Measurements from ENCODE around the gene NACA2.

Gene NACA2

DNA sequence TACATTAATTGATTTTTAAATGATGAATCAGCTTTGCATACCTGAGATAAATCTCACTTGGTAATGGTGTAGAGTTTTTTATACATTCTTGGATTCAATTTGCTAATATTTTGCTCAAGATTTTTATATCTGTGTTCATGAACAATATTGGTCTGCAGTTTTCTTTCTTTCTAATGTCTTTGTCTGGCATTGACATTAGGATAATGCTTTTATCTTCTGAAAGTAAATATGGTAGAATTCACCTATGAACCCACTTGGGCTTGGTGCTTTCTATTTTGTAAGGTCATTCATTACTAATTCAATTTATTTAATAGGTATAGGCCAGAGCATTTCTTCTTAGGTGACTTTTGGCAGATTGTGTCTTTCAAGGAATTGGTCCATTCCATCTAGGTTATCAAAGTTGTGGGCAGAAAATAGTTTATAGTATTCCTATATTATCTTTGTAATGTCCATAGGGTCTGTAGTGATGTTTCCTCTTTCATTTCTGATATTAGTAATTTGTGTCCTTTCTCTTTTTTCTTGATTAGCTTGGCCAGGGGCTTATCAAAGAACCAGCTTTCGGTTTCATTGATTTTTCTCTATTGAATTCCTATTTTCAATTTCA is 45.6 kb downstream of the NACA2 start:
- DNase-seq (ENCODE audit: low spot score) = no peak

DNA sequence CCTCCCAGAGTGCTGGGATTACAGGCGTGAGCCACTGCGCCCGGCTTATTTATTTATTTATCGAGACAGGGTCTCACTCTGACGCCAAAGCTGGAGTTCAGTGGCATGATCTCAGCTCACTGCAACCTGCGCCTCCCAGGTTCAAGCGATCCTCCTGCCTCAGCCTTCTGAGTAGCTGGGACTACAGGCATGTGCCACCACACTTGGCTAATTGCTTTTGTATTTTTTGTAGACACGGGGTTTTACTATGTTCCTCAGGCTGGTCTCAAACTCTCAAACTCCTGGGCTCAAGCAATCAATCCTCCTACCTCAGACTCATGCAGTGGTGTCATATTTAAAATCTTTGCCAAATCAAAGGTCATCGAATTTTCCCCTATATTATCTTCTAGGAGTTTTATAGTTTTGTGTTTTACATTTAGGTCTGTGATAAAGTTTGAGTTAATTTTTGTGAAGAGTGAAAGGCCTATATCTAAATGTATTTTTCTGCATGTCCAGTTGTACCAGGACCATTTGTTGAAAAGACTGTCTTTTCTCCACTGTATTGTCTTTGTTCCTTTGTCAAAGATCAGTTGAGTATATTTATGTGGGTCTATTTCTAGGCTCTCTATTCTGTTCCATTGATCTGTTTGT is 47.1 kb downstream of the NACA2 start:
- no peak for DNase-seq (ENCODE audit: low spot score)

DNA sequence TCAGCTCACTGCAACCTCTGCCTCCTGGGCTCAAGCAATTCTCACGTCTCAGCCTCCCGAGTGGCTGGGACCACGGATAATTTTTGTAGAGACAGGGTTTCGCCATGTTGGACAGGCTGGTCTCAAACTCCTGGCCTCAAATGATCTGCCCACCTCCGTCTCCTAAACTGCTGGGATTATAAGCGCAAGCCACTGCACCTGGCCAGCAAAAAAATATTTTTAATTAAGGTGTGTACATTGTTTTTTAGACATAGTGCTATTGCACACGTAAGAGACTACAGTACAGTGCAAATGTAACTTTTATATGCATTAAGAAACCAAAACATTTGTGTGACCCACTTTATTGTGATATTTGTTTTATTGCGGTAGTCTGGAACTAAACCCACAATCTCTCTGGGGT is 49.0 kb downstream of the NACA2 start:
- no peak for DNase-seq (ENCODE audit: low spot score)

DNA sequence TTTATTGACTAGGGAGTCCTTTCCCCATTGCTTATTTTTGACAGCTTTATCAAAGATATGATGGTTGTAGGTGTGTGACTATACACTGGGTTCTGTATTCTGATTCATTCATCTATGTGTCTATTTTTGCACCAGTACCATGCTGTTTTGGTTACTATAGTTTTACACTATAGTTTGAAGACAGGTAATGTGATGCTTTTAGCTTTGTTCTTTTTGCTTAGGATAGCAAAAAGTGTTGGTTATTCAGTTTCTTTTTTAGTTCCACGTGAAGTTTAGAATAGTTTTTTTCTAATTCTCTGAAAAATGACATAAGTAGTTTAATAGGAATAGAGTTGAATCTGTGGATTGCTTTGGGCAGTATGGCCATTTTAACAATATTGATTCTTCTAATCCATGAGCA is 50.1 kb downstream of the NACA2 start:
- no peak for DNase-seq (ENCODE audit: low spot score)

Measured in hepatic stellate cell (primary cell).